Activated CD4-positive, alpha-beta T cell treated with anti-CD3 and anti-CD28 coated beads, Interleukin-10, Interleukin-2, amounts not matched to agents 100 ng/mL and 50 ng/mL, durations not matched to agents 16 hours and 8 hours (primary cell): Measurements from ENCODE around the gene YEATS4.
"Not testable (repeated sequence)": the region's sequence is repeated elsewhere in the genome, so short reads cannot be mapped to it uniquely, and the experiment has no call there.

Source experiments
- DNase-seq: peaks from one replicate; pipeline ENCODE4 v3.0.0-alpha.2; 2020

YEATS4 gene

GRCh38 chr12:69359531-69360347, at the start of gene YEATS4:
TSS of gene YEATS4 (plus strand) at chr12:69359743. CDS start at chr12:69359973, 230 bp downstream.
- peak; percentile 95 for DNase-seq

- no peak for DNase-seq
These were observed 46.3 kb upstream of the YEATS4 start for GRCh38 chr12:69313209-69313608.

GRCh38 chr12:69316784-69317183, 42.8 kb upstream of the YEATS4 start:
- not testable (repeated sequence) for DNase-seq

- not testable (repeated sequence) for DNase-seq
These were observed 42.3 kb upstream of the YEATS4 start for GRCh38 chr12:69317233-69317632.

GRCh38 chr12:69318225-69318624, 41.3 kb upstream of the YEATS4 start:
- no peak for DNase-seq

GRCh38 chr12:69321351-69321750, 38.2 kb upstream of the YEATS4 start:
- no peak for DNase-seq

- DNase-seq: no peak
These were observed 34.6 kb upstream of the YEATS4 start for GRCh38 chr12:69324797-69325466.

GRCh38 chr12:69328426-69328825, 31.1 kb upstream of the YEATS4 start:
- no peak for DNase-seq

GRCh38 chr12:69329669-69330428, 29.7 kb upstream of the YEATS4 start:
- DNase-seq: peak; percentile 37

GRCh38 chr12:69330475-69331473, 28.8 kb upstream of the YEATS4 start:
- peak; percentile 62 for DNase-seq

GRCh38 chr12:69331519-69331908, 28.0 kb upstream of the YEATS4 start:
- no peak for DNase-seq

GRCh38 chr12:69331909-69332684, 27.4 kb upstream of the YEATS4 start:
- no peak for DNase-seq

- no peak for DNase-seq
These were observed 26.7 kb upstream of the YEATS4 start for GRCh38 chr12:69332815-69333358.

GRCh38 chr12:69334158-69334557, 25.4 kb upstream of the YEATS4 start:
- DNase-seq: no peak

GRCh38 chr12:69337311-69338090, 22.0 kb upstream of the YEATS4 start:
- no peak for DNase-seq

- no peak for DNase-seq
These were observed 21.3 kb upstream of the YEATS4 start for GRCh38 chr12:69338120-69338859.

- no peak for DNase-seq
These were observed 20.6 kb upstream of the YEATS4 start for GRCh38 chr12:69338936-69339335.

- no peak for DNase-seq
These were observed 19.5 kb upstream of the YEATS4 start for GRCh38 chr12:69339999-69340398.

GRCh38 chr12:69341328-69341727, 18.2 kb upstream of the YEATS4 start:
- no peak for DNase-seq

- no peak for DNase-seq
These were observed 17.1 kb upstream of the YEATS4 start for GRCh38 chr12:69342421-69342820.
